Nasal cavity respiratory epithelium epithelial cell of viscerocranial mucosa (primary cell): Measurements from ENCODE around the gene ZNF304. TPM values are rescaled to one million over a fixed set of nuclear protein-coding genes. Genes with fewer than 3 reads are reported as not detected.

Experiments
- total RNA-seq: library from RNA; depleted of rRNA; stranded (reverse); fragments of >200 nt; gene quantifications from 2 replicates; pipeline ENCODE4 v1.2.3, GENCODE V29; 2014

Gene ZNF304
- 13.3 and 15.7 TPM in 2 replicates for total RNA-seq

DNA sequence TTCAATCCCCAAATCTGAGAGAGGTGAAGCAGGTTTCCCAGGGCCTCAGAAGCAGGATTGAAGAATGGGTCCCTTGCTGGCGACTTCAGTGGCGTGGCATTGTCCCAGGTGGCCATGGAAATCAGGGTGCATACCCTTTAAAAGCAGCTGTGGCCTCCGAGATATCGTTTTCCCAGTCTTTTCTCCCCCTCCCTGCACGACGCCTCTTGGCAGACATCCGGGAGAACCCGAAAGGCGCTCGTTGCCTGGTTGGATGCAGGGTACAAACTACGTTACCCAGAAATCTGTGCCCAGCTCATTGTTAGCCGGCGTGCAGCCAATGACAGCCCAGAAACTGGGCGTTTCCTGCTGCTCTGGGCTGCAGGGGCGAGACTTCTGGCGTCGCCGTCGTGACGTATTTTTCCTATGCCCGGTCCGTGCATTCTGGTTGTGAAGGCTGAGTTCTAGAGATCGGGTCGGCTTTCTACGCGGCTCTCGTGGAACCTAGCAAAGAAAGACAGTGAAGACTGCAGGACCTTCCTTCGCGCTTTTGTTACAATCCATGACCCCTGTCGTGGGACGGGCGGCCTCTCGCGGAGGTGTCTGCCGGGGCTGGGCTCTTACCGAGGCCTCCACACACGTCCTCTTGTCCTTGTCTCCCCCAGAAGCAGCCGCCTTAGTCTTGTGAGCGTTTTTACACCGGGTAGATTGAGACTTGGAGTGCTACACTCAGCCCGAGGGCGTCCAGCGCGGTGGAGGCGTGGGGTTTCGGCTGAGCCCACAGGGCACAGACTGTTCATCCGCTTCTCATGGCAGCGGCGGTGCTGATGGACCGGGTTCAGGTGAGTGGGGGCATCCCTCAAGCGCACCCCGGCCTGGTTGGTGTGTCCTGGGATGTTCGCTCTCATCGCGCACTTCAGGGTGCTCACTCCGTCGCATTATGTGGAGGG lies at the start of gene ZNF304:
ZNF304 (plus strand) TSS at position 395 of the 929 bp plus-strand sequence; CDS start at position 789, 394 bp downstream.

DNA sequence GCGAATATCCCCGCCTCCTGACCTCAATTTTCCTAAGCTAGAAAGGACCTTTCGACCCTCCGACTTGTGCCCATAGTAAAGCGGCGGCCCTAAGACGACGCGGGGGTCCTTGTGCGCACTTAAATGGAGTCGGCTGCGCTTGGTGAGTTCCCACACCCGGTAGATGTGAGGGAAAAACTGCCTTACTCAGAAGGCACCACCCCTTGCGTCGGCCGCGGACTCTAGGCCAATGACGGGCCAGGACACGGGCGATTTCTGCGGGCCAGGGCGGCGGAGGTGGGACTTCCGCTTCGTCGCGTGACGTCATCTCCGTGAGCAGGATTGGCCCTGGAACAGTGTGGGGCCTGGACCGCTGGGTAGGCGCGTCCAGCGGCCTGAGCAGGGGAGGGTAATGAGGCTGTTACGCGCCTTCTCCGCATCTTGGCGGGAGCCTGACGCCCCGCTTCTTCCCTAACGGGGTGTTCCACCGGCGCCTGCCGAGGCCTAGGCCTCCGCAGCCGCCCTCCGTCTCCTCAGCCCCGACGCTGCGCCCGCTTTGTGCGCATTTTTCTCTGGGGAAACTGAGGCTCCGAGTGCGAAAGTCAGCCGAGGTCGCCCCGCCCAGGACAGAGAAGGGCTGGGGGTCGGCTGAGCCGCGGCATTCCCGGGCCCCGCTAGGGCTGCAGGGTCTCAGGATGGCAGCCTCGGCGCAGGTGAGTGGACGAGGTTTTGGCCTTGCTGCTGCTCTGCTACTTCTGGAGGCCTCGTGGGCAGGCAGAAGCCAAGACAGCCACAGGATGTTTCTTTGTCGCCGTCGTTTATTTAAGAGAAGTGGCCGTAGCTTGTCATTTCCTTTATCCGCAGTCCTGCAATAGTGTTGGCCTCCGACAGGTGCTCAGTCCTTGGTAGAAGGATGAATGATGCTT lies 30.6 kb upstream of the ZNF304 start, which contains the start of gene ZNF543:
ZNF543 (plus strand) TSS at position 293 of the 905 bp plus-strand sequence; CDS start at position 675, 382 bp downstream.

DNA sequence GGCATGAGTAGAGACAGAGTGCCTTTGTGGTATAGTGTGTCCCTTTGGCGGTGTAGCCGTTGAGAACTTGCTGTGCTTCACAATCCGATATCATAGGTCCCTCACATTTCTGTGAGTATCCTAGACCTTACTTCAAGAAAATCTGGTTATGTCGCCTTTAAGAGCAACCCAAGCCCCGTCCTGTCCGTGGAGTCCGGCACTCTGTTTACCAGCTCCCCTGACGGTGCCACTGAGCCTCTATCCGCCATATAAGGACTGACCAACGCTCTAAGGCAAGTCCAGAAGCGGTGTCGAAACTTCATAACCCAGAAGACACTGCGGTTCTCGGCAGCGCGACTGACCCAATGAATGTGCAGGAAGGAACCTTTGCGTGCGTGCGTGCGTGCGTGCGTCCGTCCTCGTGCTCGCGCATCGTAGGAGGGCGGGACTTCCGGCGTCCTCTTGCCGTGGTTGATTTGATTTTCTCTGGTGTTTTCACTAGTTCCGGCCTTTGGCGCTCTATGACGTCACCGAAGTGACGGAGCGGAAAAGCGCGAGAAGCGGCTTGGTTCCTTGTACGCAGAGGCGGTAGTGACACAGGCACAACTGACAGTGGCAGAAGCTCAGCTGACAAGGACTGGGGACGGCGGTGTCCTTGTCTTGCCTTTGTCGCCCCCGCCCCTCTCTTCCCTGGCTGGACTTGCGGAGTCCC lies 12.1 kb downstream of the ZNF304 start, which contains the start of the genes TRAPPC2B and ZNF547:
TRAPPC2B (plus strand) TSS at position 555 of the 691 bp plus-strand sequence. CDS start 1,283 bp downstream, outside the sequence.
ZNF547 (plus strand) TSS at position 555 of the 691 bp plus-strand sequence. CDS start 5,005 bp downstream, outside the sequence.

DNA sequence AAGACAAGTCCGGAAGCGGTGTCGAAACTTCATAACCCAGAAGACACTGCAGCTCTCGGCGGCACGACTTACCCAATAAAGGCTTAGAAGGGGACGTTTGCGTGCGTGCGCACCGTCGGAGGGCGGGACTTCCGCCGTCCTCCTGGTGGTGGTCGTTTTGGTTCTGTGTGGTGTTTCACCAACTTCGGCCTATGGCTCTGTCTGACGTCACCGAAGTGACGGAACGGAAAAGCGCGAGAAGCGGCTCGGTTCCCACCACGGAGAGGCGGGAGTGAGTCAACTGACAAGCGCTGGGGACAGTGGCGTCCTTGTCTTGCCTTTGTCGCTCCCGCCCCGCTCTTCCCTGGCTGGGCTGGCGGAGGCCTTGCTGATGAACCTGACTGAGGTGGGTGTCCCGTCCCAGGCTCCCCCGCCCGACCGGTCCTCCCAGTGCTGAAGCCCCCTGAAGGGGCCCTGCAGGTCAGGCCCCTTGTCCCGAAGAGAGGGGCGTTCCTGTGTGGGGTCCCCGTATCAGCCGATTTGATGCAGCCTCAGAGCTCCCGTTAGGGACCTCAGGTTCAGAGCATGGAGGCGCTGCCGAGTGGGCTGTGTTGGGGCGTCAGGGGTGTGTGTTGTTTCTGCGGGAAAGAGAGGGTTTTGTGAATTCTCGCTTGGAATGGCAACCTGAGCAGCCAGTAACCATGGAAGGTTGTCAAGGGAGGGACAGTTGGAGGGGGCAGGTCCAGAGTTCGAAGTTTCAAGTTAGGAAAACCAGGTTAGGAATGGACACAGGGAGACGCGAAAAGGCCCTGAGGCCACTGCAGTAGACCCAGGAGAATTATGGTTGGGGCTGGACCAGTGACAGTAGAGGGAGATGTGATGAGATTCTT lies 38.9 kb downstream of the ZNF304 start, which contains the start of gene ZNF548:
ZNF548 (plus strand) TSS at position 125 of the 869 bp plus-strand sequence; CDS start at position 371, 246 bp downstream.

Other genes with a start within 250 kb of the ZNF304 start
- gene USP29, start 231.3 kb upstream of the ZNF304 start, total RNA-seq: not detected in 2 replicates
- gene ZIM3, start 206.1 kb upstream of the ZNF304 start, total RNA-seq: not detected in 2 replicates
- not detected in 2 replicates for gene DUXA, start 183.8 kb upstream of the ZNF304 start, total RNA-seq
- gene ZNF264, start 159.8 kb upstream of the ZNF304 start, total RNA-seq: 31.8 and 62.3 TPM in 2 replicates
- gene AURKC, start 120.2 kb upstream of the ZNF304 start, total RNA-seq: 1.2 and 1.4 TPM in 2 replicates
- 43.1 and 44.8 TPM in 2 replicates for gene ZNF805, start 110.6 kb upstream of the ZNF304 start, total RNA-seq
- 168 and 223 TPM in 2 replicates for gene ZNF460, start 70.8 kb upstream of the ZNF304 start, total RNA-seq
- 19.5 and 22.1 TPM in 2 replicates for gene ZNF543, start 30.8 kb upstream of the ZNF304 start, total RNA-seq
- gene TRAPPC2B, start 12.3 kb downstream of the ZNF304 start, total RNA-seq: 9.7 and 19.1 TPM in 2 replicates
- gene ZNF547, start 12.3 kb downstream of the ZNF304 start, total RNA-seq: 4.8 and 6.5 TPM in 2 replicates
- 28.6 and 29.7 TPM in 2 replicates for gene ZNF548, start 38.6 kb downstream of the ZNF304 start, total RNA-seq
- 9.6 and 13.6 TPM in 2 replicates for gene ZNF17, start 59.9 kb downstream of the ZNF304 start, total RNA-seq
- 32.5 and 34.0 TPM in 2 replicates for gene ZNF749, start 84.1 kb downstream of the ZNF304 start, total RNA-seq
- gene VN1R1, start 105.9 kb downstream of the ZNF304 start, total RNA-seq: 0.78 and 1.0 TPM in 2 replicates
- gene ZNF772, start 126.3 kb downstream of the ZNF304 start, total RNA-seq: 14.4 and 25.0 TPM in 2 replicates
- gene ZNF419, start 136.5 kb downstream of the ZNF304 start, total RNA-seq: 30.8 and 36.3 TPM in 2 replicates
- 29.0 and 40.1 TPM in 2 replicates for gene ZNF773, start 148.7 kb downstream of the ZNF304 start, total RNA-seq
- 8.2 and 11.7 TPM in 2 replicates for gene ZNF549, start 176.1 kb downstream of the ZNF304 start, total RNA-seq
- gene ZNF550, start 208.6 kb downstream of the ZNF304 start, total RNA-seq: 8.2 and 12.1 TPM in 2 replicates
- gene ZNF416, start 227.6 kb downstream of the ZNF304 start, total RNA-seq: 8.5 and 12.5 TPM in 2 replicates
- gene ZIK1, start 232.9 kb downstream of the ZNF304 start, total RNA-seq: 12.6 and 13.4 TPM in 2 replicates
- 3.4 and 4.4 TPM in 2 replicates for gene ZNF530, start 248.6 kb downstream of the ZNF304 start, total RNA-seq